Stimulated activated CD4-positive, alpha-beta T cell treated with anti-CD3 and anti-CD28 coated beads, Interleukin-4, amount 100 ng/mL, for 24 hours (primary cell): Measurements from ENCODE around the gene ATXN1.
"Not testable (repeated sequence)": the region's sequence is repeated elsewhere in the genome, so short reads cannot be mapped to it uniquely, and the experiment has no call there.

ENCODE experiments used
- DNase-seq: peaks from one replicate; pipeline ENCODE4 v3.0.0-alpha.2; 2020

Gene ATXN1

DNA sequence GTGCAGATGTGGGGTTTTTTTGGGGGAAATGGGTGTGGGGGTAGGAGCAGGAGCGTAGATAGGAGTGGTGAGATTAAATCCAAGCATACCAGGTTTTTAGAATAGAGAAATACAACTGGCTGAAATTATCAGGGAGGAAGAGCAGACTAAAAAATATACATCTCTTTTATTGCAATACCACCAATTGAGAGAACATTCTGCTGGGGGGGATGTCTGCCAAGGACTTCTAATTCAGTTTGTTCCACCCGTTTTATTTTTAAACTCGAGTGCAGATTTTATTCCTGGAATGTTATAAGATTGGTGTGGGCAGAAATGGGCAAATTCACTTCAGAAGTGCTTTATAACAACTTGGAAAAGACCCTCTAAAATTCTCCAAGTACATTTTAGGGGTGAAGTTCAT is 330.2 kb downstream of the ATXN1 start:
- DNase-seq = no peak

DNA sequence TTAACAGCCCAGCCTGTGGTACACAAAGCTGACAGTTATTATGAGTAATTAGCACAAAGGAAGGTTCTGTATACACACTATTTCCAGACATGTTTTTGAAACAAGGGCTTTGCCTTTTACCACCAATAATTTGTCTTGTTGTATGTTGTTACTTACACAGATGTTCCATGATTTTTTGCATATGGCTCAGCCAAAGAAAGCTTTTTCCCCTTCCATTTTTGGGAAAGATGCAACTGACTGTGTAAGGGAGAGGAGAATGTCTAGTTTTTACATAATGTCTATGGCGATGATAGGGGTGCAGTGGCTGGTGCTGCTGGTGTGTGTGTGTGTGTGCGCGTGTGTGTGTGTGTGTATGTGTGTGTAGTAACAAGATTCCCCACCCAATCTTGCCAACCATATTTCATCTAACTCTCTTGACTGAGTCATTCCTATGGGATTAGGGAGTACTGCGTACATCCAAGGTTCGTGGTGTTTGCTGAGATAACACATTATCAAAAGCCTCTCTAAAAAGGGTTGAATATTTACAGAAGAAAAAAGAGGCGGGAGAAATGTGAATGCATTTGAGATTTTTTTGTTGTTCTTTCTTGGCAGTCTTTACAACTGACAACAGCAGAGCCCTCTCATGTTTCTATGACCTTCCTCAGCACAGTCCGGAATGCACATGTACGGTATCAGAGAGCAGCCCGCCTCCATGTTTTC is 330.7 kb downstream of the ATXN1 start:
- no peak for DNase-seq

DNA sequence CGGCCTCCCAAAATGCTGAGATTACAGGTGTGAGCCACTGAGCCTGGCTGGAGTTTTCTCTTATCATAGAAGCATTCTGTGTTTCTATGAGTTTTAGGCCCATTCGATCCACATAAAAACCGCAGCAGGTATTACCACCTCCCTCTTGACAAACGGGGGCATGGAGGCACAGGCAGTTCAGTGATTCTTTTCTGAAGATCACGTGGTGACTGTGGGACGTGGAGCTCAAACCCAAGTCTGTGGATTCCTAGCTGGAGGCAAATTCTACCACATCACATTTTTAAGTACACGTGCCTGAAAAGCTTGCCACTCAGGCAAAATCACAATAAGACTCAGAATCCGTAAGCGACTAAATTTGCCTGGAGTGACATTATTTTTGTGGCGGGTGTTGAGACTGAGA is 331.6 kb downstream of the ATXN1 start:
- no peak for DNase-seq

GRCh38 chr6:16427124-16427523 is 334.1 kb downstream of the ATXN1 start:
- no peak for DNase-seq

DNA sequence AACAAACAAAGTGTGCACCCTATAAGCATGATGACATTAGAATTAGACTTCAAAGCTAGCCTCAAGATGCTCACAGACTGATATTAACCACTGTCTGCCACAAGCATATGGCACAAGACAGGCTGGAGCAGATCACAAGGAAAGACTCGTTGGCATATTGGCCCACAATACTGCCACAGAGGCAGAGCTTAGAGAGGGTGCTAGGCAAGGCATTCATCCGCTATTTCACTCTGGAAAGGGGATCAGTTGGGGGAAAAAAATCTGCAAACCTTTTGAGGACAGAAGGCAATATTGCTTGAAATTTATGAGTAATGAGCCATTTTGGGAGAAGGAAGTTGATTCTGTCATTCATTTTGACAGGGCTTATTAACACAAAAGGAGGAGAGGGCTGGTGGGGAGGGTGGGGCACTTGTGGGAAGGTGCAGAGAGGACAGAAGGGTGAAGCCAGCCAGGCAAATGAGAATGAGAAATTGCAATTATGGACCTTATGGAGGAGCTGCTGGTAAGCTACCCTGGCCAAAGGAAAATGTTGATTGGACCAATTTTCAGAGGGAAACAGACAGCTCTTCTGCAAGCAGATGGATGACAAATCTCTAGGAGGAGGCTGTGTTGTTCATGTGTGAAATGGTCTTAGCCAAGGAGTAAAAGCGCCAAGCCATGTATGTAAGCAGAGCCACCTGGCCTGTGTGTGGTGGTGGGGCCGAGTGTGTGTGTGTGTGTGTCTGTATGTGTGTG is 335.2 kb downstream of the ATXN1 start:
- no peak for DNase-seq

DNA sequence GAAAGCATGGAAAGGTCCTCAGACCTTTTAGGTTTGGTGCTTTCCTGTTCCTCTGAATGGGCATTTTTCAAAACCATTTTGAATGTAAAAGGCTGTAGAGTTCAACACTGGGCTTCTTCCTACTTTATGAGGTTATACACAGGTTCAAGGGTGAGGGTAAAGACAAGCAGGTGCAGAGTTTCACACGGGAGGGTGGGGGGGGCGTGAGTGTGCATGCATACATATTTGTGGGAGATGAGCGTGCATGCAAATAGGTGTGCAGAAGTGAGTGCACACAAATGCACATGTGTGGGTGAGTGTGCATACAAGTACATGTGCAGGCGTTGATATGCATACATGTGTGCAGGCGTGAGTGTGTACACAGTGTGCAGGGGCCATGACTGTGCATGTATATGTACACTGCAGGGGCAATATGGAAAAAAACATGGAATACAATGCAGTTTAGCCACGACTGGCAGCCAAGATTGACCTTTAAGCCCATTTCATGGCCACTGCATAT is 339.7 kb downstream of the ATXN1 start:
- no peak for DNase-seq

DNA sequence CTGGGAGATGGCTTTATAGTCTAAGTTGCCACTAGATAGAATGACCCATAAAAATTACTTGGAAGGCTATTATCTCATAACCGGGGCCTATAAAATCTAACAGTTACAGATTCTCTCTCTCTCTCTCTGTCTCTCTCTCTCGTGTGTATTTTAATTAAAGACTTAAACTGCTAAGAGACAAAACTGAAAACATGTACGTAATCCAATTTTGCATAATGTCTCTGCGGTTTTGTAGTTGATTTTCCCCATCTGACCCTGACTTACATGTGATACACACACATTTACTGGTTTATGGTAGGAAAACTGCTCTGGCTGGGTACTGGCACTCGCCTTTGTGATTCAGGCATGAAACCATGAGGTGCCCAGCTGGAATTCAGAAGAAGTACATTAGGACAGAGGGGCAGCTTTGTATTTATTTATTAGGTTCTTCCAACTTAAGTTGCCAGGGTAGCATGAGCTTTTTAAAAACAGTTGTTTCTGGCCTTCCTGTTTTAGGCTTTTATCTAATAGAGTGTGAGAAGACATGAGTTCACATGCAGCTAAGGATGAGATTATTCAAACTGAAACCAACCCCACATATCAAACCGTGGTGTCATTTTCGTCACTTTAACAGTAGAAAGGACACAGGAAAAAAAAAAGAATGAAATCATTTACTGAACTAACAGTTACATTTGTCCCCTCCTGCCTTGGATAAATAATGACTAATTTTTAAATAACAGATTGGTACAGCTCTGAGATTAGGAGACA is 340.4 kb downstream of the ATXN1 start:
- DNase-seq = peak; percentile 71

DNA sequence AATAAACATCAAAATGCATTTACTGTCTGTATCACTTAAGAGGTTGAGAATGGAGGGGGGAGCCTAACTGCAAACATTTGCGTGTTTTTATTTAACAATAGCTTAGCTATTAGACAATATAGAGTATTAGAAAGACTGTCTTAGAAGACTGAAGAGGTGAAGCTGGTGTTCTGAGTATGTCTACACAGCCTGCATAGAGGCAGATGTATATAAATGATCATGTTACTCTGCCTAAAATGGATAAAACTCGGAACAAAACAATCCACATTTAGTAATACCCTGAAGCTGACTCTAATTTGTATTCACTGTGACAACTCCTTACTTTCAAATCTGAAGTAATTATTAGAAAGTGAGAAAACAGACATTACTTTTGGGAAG is 340.9 kb downstream of the ATXN1 start:
- no peak for DNase-seq

GRCh38 chr6:16419636-16420336 is 341.5 kb downstream of the ATXN1 start:
- no peak for DNase-seq

GRCh38 chr6:16418151-16418550 is 343.1 kb downstream of the ATXN1 start:
- no peak for DNase-seq

- DNase-seq = no peak
Measured at GRCh38 chr6:16415677-16416076, 345.6 kb downstream of the ATXN1 start.

- peak; percentile 65 for DNase-seq
Measured at GRCh38 chr6:16414205-16414604, 347.1 kb downstream of the ATXN1 start.

DNA sequence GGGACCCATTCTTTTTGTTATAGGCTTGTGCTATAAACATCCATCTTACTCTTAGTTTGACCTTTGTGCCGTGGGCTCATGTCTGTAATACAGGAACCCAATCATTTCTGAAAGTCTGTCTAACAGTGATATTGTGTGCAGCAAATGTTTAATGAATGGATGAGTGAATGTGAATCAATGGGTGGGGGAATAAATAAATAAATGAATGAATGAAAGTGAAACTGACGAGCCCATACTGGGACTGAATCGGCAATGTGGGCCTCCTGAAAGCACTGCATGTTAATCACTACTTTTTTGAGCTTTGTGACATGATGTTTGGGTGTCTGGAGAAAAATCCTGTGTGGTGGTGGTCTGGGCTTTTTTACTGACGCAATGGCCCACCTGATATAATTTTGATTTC is 347.9 kb downstream of the ATXN1 start:
- peak; percentile 62 for DNase-seq

DNA sequence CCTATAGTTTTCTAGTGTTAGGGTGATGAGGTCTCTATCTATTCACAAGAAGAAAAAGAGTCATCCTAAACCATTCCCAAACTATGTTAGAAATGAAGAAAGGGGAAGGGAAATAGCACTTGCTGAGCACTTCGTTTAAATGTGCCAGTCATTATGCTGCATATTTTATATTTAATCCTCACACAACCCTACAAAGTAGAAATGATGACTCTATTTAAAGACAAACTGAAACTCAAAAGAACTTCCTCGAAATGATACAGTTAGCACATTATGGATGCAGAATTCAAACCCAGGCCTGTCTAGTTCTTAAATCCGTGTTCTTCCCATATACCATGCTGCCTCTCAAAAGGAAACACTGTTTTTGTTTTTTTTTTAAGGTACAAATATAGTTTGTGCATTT is 348.3 kb downstream of the ATXN1 start:
- DNase-seq = no peak

GRCh38 chr6:16412171-16412570 is 349.1 kb downstream of the ATXN1 start:
- no peak for DNase-seq

DNA sequence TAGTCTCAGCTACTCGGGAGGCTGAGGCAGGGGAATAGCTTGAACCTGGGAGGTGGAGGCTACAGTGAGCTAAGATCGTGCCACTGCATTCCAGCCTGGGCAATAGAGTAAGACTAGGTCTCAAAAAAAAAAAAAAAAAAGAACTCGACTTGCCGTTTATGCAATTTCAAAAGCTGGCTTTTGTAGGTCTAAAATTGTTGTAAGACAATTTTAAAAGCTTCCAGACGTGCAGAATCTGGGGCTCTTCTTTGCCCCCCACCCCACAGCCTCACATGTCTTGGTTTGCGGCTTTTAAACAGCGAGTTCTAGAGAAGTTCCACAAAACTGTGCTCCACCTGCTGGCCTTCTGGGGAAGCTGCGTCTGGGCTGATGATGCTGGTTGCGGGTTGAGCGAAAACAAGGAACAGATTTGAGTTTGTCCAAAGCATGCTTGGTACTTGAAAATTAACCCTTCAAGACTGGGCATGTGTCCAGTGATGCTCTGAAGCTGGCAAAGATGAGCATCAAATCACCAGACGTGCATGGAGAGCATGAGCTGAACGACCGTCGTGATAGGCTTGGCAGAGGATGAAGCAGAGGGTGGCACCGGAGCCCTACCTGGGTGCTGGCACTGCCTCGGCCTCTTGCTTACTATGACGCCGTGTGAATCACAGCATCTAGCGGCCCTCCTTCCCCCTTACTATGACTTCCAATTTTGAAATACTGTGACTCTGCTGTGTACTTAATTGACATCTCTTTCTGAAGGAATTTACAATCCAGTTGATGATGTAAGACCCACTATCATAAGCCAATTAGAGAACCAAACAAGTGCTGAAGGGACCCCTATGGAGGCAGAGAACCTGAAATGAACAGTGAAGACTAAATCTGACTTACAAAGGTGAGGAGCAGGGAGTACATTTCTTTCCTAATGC is 351.5 kb downstream of the ATXN1 start:
- DNase-seq = peak; percentile 63

DNA sequence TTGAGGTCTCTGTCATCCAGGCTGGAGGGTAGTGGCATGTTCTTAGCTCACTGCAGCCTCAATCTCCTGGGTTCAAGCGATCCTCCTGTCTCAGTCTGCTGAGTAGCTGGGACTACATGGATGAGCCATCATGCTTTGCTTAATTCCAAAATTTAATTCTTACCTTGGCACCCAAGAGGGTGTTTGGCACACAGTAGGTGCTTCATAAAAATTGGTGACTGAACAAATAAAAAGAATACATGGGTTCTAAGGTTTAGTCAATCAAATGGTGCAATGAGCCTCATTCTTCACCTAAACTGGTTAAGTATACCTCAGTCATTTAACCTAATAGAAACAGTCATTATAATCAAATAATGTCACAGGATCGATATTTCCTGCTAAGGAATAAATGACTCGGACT is 352.5 kb downstream of the ATXN1 start:
- DNase-seq = no peak

- DNase-seq = no peak
Measured at GRCh38 chr6:16406966-16407365, 354.3 kb downstream of the ATXN1 start.

- not testable (repeated sequence) for DNase-seq
Measured at GRCh38 chr6:16406538-16406937, 354.7 kb downstream of the ATXN1 start.

- DNase-seq = no peak
Measured at GRCh38 chr6:16405375-16405774, 355.9 kb downstream of the ATXN1 start.

GRCh38 chr6:16404456-16404855 is 356.8 kb downstream of the ATXN1 start:
- no peak for DNase-seq

GRCh38 chr6:16403831-16404230 is 357.4 kb downstream of the ATXN1 start:
- no peak for DNase-seq
